ENCODE measurements around the gene SNED1.
A peak's percentile ranks its signal among the peaks of the same experiment; 100 is the strongest.
"Not testable (repeated sequence)": the region's sequence is repeated elsewhere in the genome, so short reads cannot be mapped to it uniquely, and the experiment has no call there.

Gene SNED1

GRCh38 chr2:241103176-241103595 is 104.8 kb downstream of the SNED1 start:
- Histone ChIP-seq H3K36me3 (ENCODE audit: control insufficient read depth in 2 of 2, insufficient read depth in 1 of 2, low read length in 2 of 2) (peaks cover 9 to 46% of the 10 kb centered on the region in 2 experiments), H3K27ac (ENCODE audit: extremely low read depth, low read depth, low read length) (peak overlapping the region; percentile 73; the same call in 1 of the 2 replicates), H3K4me3 (ENCODE audit: low read depth, low read length) (peak overlapping the region; percentile 100), H3K4me1 (ENCODE audit: control insufficient read depth, insufficient read depth, low read length) (peaks cover 4% of the 10 kb centered on the region; the same call in 1 of the 2 replicates), H3K9me3 (ENCODE audit: control insufficient read depth, insufficient read depth, low read depth, low read length) (no peaks in the 10 kb centered on the region)
- CTCF ChIA-PET, result no interaction called here
- POLR2A ChIA-PET, result no interaction called here
- no peak for TF ChIP-seq ZNF610 (tag by site-specific recombination; IDR thresholded peaks at IDR 0.05; ENCODE audit: borderline replicate concordance)
- TF ChIP-seq ZNF311 (tag by site-specific recombination; IDR thresholded peaks at IDR 0.05; ENCODE audit: borderline replicate concordance), result no peak
- TF ChIP-seq SP2 (tag by site-specific recombination; IDR thresholded peaks at IDR 0.05), result no peak
- TF ChIP-seq ZNF138 (tag by site-specific recombination; IDR thresholded peaks at IDR 0.05; ENCODE audit: borderline replicate concordance), result no peak
- no peak for TF ChIP-seq ZNF530 (tag by site-specific recombination; IDR thresholded peaks at IDR 0.05; ENCODE audit: low read depth)
- no peak for TF ChIP-seq ZBTB1 (tag by site-specific recombination; IDR thresholded peaks at IDR 0.05)
- no peak for TF ChIP-seq ZNF585B (tag by site-specific recombination; IDR thresholded peaks at IDR 0.05)
- no peak for TF ChIP-seq ZNF302 (tag by site-specific recombination; IDR thresholded peaks at IDR 0.05; ENCODE audit: low read depth)
- TF ChIP-seq, protein P1, sequence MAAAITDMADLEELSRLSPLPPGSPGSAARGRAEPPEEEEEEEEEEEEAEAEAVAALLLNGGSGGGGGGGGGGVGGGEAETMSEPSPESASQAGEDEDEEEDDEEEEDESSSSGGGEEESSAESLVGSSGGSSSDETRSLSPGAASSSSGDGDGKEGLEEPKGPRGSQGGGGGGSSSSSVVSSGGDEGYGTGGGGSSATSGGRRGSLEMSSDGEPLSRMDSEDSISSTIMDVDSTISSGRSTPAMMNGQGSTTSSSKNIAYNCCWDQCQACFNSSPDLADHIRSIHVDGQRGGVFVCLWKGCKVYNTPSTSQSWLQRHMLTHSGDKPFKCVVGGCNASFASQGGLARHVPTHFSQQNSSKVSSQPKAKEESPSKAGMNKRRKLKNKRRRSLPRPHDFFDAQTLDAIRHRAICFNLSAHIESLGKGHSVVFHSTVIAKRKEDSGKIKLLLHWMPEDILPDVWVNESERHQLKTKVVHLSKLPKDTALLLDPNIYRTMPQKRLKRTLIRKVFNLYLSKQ (tag by site-specific recombination; IDR thresholded peaks at IDR 0.05; ENCODE audit: borderline replicate concordance), result no peak
- TF ChIP-seq ZNF146 (tag by site-specific recombination; IDR thresholded peaks at IDR 0.05), result no peak
- TF ChIP-seq ZNF223 (tag by site-specific recombination; IDR thresholded peaks at IDR 0.05), result no peak
- TF ChIP-seq ZNF202 (tag by site-specific recombination; IDR thresholded peaks at IDR 0.05; ENCODE audit: borderline replicate concordance), result no peak
- TF ChIP-seq, protein P2, sequence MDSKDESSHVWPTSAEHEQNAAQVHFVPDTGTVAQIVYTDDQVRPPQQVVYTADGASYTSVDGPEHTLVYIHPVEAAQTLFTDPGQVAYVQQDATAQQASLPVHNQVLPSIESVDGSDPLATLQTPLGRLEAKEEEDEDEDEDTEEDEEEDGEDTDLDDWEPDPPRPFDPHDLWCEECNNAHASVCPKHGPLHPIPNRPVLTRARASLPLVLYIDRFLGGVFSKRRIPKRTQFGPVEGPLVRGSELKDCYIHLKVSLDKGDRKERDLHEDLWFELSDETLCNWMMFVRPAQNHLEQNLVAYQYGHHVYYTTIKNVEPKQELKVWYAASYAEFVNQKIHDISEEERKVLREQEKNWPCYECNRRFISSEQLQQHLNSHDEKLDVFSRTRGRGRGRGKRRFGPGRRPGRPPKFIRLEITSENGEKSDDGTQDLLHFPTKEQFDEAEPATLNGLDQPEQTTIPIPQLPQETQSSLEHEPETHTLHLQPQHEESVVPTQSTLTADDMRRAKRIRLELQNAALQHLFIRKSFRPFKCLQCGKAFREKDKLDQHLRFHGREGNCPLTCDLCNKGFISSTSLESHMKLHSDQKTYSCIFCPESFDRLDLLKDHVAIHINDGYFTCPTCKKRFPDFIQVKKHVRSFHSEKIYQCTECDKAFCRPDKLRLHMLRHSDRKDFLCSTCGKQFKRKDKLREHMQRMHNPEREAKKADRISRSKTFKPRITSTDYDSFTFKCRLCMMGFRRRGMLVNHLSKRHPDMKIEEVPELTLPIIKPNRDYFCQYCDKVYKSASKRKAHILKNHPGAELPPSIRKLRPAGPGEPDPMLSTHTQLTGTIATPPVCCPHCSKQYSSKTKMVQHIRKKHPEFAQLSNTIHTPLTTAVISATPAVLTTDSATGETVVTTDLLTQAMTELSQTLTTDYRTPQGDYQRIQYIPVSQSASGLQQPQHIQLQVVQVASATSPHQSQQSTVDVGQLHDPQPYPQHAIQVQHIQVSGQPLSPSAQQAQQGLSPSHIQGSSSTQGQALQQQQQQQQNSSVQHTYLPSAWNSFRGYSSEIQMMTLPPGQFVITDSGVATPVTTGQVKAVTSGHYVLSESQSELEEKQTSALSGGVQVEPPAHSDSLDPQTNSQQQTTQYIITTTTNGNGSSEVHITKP (tag by site-specific recombination; IDR thresholded peaks at IDR 0.05), result no peak
- TF ChIP-seq ZBTB20 (tag by site-specific recombination; IDR thresholded peaks at IDR 0.05), result no peak
- TF ChIP-seq, protein P3, sequence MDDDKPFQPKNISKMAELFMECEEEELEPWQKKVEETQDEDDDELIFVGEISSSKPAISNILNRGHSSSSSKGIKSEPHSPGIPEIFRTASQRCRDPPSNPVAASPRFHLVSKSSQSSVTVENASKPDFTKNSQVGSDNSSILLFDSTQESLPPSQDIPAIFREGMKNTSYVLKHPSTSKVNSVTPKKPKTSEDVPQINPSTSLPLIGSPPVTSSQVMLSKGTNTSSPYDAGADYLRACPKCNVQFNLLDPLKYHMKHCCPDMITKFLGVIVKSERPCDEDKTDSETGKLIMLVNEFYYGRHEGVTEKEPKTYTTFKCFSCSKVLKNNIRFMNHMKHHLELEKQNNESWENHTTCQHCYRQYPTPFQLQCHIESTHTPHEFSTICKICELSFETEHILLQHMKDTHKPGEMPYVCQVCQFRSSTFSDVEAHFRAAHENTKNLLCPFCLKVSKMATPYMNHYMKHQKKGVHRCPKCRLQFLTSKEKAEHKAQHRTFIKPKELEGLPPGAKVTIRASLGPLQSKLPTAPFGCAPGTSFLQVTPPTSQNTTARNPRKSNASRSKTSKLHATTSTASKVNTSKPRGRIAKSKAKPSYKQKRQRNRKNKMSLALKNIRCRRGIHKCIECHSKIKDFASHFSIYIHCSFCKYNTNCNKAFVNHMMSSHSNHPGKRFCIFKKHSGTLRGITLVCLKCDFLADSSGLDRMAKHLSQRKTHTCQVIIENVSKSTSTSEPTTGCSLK (tag by site-specific recombination; IDR thresholded peaks at IDR 0.05), result no peak

GRCh38 chr2:241104611-241105010 is 106.2 kb downstream of the SNED1 start:
- not testable (repeated sequence) for H3K4me3 ChIP-seq (ENCODE audit: low read depth, low read length); H3K4me1 ChIP-seq (ENCODE audit: control insufficient read depth, insufficient read depth, low read length); H3K27ac ChIP-seq (ENCODE audit: extremely low read depth, low read depth, low read length); H3K9me3 ChIP-seq (ENCODE audit: control insufficient read depth, insufficient read depth, low read depth, low read length)
- CTCF ChIA-PET, result interaction anchor here (0.7 to 2.0 kb wide), 3 partner anchors 17 to 226 kb away, joined by 3 to 6 read pairs (median 3); no protein-coding TSS in a partner anchor
- peaks cover 0 to 40% of the 10 kb centered on the region in 2 experiments; a peak in 2 of 3 replicates for H3K36me3 ChIP-seq (ENCODE audit: control insufficient read depth in 2 of 2, insufficient read depth in 1 of 2, low read length in 2 of 2)
- POLR2A ChIA-PET, result interaction anchor here (0.6 to 0.7 kb wide), 2 partner anchors 527 to 576 kb away, joined by 3 to 4 read pairs; no protein-coding TSS in a partner anchor
